DOHH2 (cell line): Measurements from ENCODE around the gene YDJC.

Source experiments
- CTCF ChIP-seq: fragments of 200-600 bp; sonication (generic); IDR thresholded peaks from one replicate; pipeline ENCODE4 v1.5.1; 2014; ENCODE audit warnings: antibody characterized with exemption, mild to moderate bottlenecking, low read depth, low read length; ENCODE audit not compliant: poor library complexity, severe bottlenecking
- EZH2phosphoT487 ChIP-seq: fragments of 200-600 bp; sonication (generic); IDR thresholded peaks from 2 replicates; pipeline ENCODE4 v1.6.1; 2017; ENCODE audit warnings: borderline replicate concordance, mild to moderate bottlenecking, antibody characterized with exemption, low read length, moderate library complexity, mixed read lengths

- TF ChIP-seq CTCF: no peak
- no peak for TF ChIP-seq EZH2phosphoT487
These were observed 38.1 kb downstream of the YDJC start for GRCh38 chr22:21591695-21592094.
